Gastroesophageal sphincter (tissue), 3 donors: ENCODE measurements around the gene ITPR2.
"Not testable (repeated sequence)": the region's sequence is repeated elsewhere in the genome, so short reads cannot be mapped to it uniquely, and the experiment has no call there.

Experiments used
- CTCF ChIP-seq, 4 experiments: fragments of 200-600 bp in 2 of 4; fragments of 450-650 bp in 2 of 4; sonication (generic) in 1 of 4; IDR thresholded peaks; one replicate each; pipeline ENCODE4 v1.5.1; 2017 to 2019; ENCODE audit warnings: antibody characterized with exemption in 4 of 4, mild to moderate bottlenecking in 2 of 4, moderate library complexity in 2 of 4
- POLR2A ChIP-seq, 2 donors: fragments of 450-650 bp; IDR thresholded peaks; one replicate each; pipeline ENCODE4 v1.6.1; 2017; ENCODE audit warnings: antibody characterized with exemption in 2 of 2, mild to moderate bottlenecking in 2 of 2, moderate library complexity in 1 of 2

GRCh38 chr12:26314103-26314502, 518.9 kb downstream of the ITPR2 start:
- TF ChIP-seq CTCF, POLR2A (IDR thresholded peaks at IDR 0.05): not testable (repeated sequence)
